ENCODE measurements around the gene STARD3. TPM values are rescaled to one million over a fixed set of nuclear protein-coding genes. Genes with fewer than 3 reads are reported as not detected.
A peak's percentile ranks its signal among the peaks of the same experiment; 100 is the strongest.

The STARD3 gene
- total RNA-seq, 1 experiment from 2014 or later = 42.9 TPM

DNA sequence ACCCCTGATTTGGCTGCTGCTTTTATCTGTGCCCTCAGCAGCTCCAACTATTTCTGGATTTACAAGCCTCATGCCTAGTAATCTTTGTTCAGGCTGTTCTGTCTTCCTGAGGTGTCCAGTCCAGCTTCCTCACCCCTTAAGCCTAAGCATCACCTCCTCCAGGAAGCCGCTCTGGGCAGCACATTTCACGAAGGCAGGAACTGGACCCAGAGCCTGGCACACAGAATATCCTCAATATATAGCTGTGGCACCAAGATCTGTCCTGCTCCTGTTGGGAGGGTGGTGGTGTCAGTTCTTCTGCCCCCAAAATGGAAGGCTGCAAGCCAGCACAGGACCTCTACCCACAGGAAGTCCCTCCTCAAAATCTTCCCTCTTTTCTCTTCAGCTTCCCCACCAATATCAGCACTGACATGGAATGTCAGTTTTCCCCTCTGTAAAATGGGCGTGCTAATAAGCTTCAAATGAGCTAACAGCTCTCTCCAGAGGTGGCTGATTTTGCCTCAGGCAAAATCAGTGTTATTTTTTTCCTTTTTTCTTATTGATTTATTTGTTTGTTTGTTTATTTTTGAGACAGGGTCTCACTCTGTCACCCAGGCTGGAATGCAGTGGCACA lies 22.3 kb upstream of the STARD3 start:
- Histone ChIP-seq H3K9ac (ENCODE audit: low read length) (no peak overlapping the region), H3K27me3 (ENCODE audit: low read length) (0 out of 2 replicates have a peak, but pooled peaks cover 4% of the 10 kb centered on the region), H3K9me2 (replicated peaks; ENCODE audit: insufficient read depth, low read length) (no peaks in the 10 kb centered on the region), H3K4me1 (ENCODE audit: low read length) (peaks cover 29% of the 10 kb centered on the region), H3K4me3 (ENCODE audit: low read length) (no peak overlapping the region), H3K79me2 (ENCODE audit: low read length) (no peaks in the 10 kb centered on the region), H3K36me3 (ENCODE audit: insufficient read depth, low read length) (no peaks in the 10 kb centered on the region), H4K20me1 (ENCODE audit: insufficient read depth, low read depth, low read length) (no peaks in the 10 kb centered on the region), H3K4me2 (ENCODE audit: low read depth, low read length, poor library complexity, severe bottlenecking) (no peak overlapping the region), H2AFZ (ENCODE audit: low read length) (no peak overlapping the region), H3K27ac (ENCODE audit: low read length) (no peak overlapping the region), H3K9me3 (ENCODE audit: low read length) (no peaks in the 10 kb centered on the region)
- no peak for DNase-seq

DNA sequence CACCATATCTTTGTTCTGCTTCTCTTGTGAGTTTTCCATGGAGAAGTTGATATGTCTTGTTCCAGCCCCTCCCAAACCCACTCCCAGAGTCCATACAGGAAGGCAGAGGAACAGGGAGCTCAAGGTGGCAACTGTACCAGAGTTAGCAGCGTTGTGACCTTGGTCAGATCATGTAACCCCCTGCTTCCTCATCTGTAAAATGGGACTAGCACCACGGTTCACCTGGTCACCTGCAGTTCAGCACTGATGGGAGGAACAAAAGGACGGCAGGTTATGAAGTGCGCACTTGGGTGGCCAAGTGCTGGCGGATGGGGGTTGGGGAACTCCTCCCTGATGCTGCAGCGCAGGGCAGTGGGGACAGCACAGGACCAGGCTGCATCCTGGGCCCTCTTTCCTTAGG lies 21.5 kb upstream of the STARD3 start:
- no peak for DNase-seq
- no peak overlapping the region for H3K27ac ChIP-seq (ENCODE audit: low read length)
- peaks cover 29% of the 10 kb centered on the region for H3K4me1 ChIP-seq (ENCODE audit: low read length)
- no peak overlapping the region for H3K9ac ChIP-seq (ENCODE audit: low read length)
- H2AFZ ChIP-seq (ENCODE audit: low read length) = no peak overlapping the region
- H3K9me2 ChIP-seq (replicated peaks; ENCODE audit: insufficient read depth, low read length) = no peaks in the 10 kb centered on the region
- no peak overlapping the region for H3K4me2 ChIP-seq (ENCODE audit: low read depth, low read length, poor library complexity, severe bottlenecking)
- no peak overlapping the region for H3K4me3 ChIP-seq (ENCODE audit: low read length)
- H4K20me1 ChIP-seq (ENCODE audit: insufficient read depth, low read depth, low read length) = no peaks in the 10 kb centered on the region
- H3K79me2 ChIP-seq (ENCODE audit: low read length) = no peaks in the 10 kb centered on the region
- no peaks in the 10 kb centered on the region for H3K9me3 ChIP-seq (ENCODE audit: low read length)
- 0 out of 2 replicates have a peak, but pooled peaks cover 4% of the 10 kb centered on the region for H3K27me3 ChIP-seq (ENCODE audit: low read length)
- H3K36me3 ChIP-seq (ENCODE audit: insufficient read depth, low read length) = no peaks in the 10 kb centered on the region

DNA sequence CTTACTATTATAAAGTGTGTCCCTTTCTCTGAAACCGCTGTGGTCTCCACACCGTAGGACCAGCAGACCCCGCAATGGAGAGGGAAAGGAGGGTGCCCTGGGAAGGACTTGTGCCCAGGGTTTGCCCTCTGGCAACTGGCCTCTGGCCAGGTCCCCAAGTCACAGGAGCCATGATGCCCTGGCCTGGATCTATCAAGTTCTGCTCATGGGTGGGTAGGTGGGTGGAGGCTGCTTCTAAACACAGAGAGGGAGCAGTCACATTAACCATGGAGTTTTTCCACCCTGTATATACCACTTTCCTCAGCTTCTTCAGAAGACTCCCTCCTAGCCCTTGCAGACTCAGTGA lies 19.9 kb upstream of the STARD3 start:
- Histone ChIP-seq H3K4me1 (ENCODE audit: low read length) (peaks cover 30% of the 10 kb centered on the region), H2AFZ (ENCODE audit: low read length) (no peak overlapping the region), H3K27me3 (ENCODE audit: low read length) (0 out of 2 replicates have a peak, but pooled peaks cover 4% of the 10 kb centered on the region), H3K27ac (ENCODE audit: low read length) (no peak overlapping the region), H3K9ac (ENCODE audit: low read length) (peak overlapping the region; percentile 72; the same call in 1 of the 2 replicates), H3K9me3 (ENCODE audit: low read length) (no peaks in the 10 kb centered on the region), H4K20me1 (ENCODE audit: insufficient read depth, low read depth, low read length) (no peaks in the 10 kb centered on the region), H3K9me2 (replicated peaks; ENCODE audit: insufficient read depth, low read length) (no peaks in the 10 kb centered on the region), H3K36me3 (ENCODE audit: insufficient read depth, low read length) (no peaks in the 10 kb centered on the region), H3K4me3 (ENCODE audit: low read length) (peak overlapping the region; percentile 73; the same call in 1 of the 2 replicates), H3K79me2 (ENCODE audit: low read length) (no peaks in the 10 kb centered on the region), H3K4me2 (ENCODE audit: low read depth, low read length, poor library complexity, severe bottlenecking) (peak overlapping the region; percentile 99)
- no peak for DNase-seq

DNA sequence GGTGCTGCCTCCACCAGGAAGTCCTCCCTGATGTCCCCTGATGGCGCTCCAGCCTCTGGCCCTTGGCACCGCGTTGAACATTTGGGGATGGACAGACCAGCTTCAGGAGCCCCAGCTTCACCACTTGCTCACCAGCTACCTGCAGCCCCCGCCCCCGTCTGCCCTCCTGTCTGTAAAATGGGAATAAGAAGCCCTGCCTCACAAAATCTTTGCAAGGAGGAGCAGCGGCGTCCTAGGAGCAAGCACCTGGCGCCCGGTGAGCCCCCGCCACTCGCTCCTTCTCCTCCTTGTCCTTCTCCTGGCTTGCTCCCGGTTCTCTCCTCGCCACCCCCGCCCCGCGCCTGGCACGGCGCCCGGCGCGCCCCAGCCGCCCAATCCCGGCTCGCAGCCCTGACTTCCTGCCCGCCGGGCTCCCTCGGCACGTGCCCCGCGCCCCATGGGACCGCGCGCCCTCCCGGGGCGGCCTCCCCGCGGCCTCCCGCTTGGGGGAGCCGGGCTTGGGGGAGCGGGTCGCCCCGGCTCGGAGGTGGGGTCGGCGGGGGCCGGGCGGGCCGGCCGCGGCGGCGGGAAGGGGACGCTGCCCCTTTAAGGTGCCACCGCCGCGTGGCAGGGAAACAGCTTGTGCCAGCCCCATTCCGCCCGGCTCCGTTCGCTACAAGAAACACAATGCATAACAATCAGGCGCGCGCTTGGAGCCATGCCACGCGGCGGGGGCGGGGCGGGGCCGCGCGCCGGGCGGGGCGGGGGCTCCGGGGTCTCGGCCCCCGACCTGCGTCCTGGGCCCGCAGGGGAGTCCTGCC lies 19.3 kb upstream of the STARD3 start:
- Histone ChIP-seq H2AFZ (ENCODE audit: low read length) (0 out of 2 replicates have a peak overlapping the region, but pooled peaks have one; percentile 58), H3K4me3 (ENCODE audit: low read length) (peak overlapping the region; percentile 73), H3K4me1 (ENCODE audit: low read length) (peaks cover 36% of the 10 kb centered on the region), H3K9me3 (ENCODE audit: low read length) (no peaks in the 10 kb centered on the region), H3K27me3 (ENCODE audit: low read length) (0 out of 2 replicates have a peak, but pooled peaks cover 4% of the 10 kb centered on the region), H4K20me1 (ENCODE audit: insufficient read depth, low read depth, low read length) (no peaks in the 10 kb centered on the region), H3K27ac (ENCODE audit: low read length) (no peak overlapping the region), H3K4me2 (ENCODE audit: low read depth, low read length, poor library complexity, severe bottlenecking) (peak overlapping the region; percentile 99), H3K9me2 (replicated peaks; ENCODE audit: insufficient read depth, low read length) (no peaks in the 10 kb centered on the region), H3K9ac (ENCODE audit: low read length) (peak overlapping the region; percentile 72), H3K36me3 (ENCODE audit: insufficient read depth, low read length) (no peaks in the 10 kb centered on the region), H3K79me2 (ENCODE audit: low read length) (no peaks in the 10 kb centered on the region)
- DNase-seq = peak; percentile 82

DNA sequence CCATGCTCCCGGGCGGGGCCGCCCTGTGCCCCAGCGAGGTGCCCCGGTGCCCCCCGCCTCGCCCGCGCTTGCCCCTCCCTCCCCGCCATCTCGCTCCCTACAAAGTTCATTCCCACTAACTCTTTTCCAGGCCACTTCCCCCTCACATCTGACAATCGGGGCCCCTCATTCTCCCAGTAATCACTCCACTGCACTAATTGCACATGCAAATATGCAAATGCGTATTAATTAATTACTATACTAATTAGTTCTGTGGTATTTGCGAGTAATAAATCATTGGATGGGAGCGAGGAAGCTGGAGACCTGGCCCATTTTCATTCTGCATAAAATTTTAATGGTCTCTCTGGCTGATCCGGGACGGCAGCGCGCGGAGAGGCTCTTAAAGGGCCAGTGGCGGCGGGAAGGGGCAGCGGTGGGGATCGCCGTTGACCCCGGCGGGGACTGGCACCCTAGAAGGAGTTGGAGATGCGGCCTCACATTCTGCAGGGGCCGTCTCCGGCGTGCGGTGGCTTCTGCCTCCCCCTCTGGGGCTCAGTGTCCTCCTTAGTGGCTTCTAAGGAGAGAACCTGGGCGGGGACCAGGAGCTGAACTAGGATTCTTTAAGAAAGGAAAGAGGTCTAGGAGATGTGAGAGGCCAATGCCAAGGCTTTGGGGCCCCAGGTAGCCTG lies 18.6 kb upstream of the STARD3 start:
- Histone ChIP-seq H3K4me3 (ENCODE audit: low read length) (peak overlapping the region; percentile 73), H3K9ac (ENCODE audit: low read length) (peak overlapping the region; percentile 72)
- DNase-seq = peak; percentile 79

DNA sequence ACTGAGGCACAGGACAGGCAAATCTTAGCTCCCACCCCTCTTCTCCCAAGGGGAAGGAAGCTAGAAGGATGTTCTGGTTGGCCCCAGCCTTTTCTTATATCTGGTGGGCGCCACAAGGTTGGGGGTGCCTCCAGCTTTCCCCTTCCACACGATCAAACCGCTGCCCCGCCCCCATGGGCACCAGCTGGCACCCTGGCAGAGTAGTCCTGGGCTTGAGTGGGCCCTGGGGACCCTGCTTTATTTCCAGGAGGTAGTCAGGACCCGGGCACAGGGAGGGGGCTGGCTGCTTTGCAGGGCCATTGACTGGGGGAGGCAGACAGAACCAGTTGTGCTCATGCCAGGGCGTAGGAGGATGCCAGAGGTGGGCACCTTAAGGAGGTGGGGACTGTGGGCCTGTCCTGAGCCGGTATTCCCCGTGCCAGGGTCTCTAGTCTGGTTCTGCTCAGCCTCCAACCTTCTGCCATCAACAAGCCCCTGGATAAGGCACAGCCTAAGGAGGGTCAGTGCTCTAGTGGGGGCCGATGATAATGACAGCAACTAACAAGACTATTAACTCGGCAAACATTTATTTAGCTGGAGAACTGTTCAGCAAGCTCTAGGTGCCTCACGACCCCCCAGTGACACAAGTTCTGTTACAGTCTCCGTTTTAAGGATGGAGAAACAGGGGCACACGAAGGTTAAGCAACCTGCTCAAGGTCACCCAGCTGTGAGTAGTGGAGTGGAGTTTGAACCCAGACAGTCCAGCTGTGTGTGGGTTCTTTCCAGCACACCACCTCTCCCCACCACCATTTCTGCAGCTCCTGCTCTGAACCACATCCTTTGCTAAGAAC lies 17.8 kb upstream of the STARD3 start:
- H3K27me3 ChIP-seq (ENCODE audit: low read length) = 0 out of 2 replicates have a peak, but pooled peaks cover 4% of the 10 kb centered on the region
- H3K4me1 ChIP-seq (ENCODE audit: low read length) = peaks cover 44% of the 10 kb centered on the region
- no peaks in the 10 kb centered on the region for H3K79me2 ChIP-seq (ENCODE audit: low read length)
- H2AFZ ChIP-seq (ENCODE audit: low read length) = peak overlapping the region; percentile 93
- H3K36me3 ChIP-seq (ENCODE audit: insufficient read depth, low read length) = no peaks in the 10 kb centered on the region
- H3K4me3 ChIP-seq (ENCODE audit: low read length) = peak overlapping the region; percentile 73; the same call in 1 of the 2 replicates
- DNase-seq = no peak
- H4K20me1 ChIP-seq (ENCODE audit: insufficient read depth, low read depth, low read length) = no peaks in the 10 kb centered on the region
- H3K9me2 ChIP-seq (replicated peaks; ENCODE audit: insufficient read depth, low read length) = no peaks in the 10 kb centered on the region
- no peaks in the 10 kb centered on the region for H3K9me3 ChIP-seq (ENCODE audit: low read length)
- peak overlapping the region; percentile 99 for H3K4me2 ChIP-seq (ENCODE audit: low read depth, low read length, poor library complexity, severe bottlenecking)
- H3K27ac ChIP-seq (ENCODE audit: low read length) = no peak overlapping the region
- peak overlapping the region; percentile 72 for H3K9ac ChIP-seq (ENCODE audit: low read length)

More for the DNA sequence above, 18.6 kb upstream of the STARD3 start:
- Histone ChIP-seq H3K9me3 (ENCODE audit: low read length) (no peaks in the 10 kb centered on the region), H3K4me1 (ENCODE audit: low read length) (peaks cover 42% of the 10 kb centered on the region), H3K79me2 (ENCODE audit: low read length) (no peaks in the 10 kb centered on the region), H3K4me2 (ENCODE audit: low read depth, low read length, poor library complexity, severe bottlenecking) (peak overlapping the region; percentile 99), H3K27ac (ENCODE audit: low read length) (no peak overlapping the region), H2AFZ (ENCODE audit: low read length) (peak overlapping the region; percentile 93), H3K27me3 (ENCODE audit: low read length) (0 out of 2 replicates have a peak, but pooled peaks cover 4% of the 10 kb centered on the region), H3K36me3 (ENCODE audit: insufficient read depth, low read length) (no peaks in the 10 kb centered on the region), H3K9me2 (replicated peaks; ENCODE audit: insufficient read depth, low read length) (no peaks in the 10 kb centered on the region), H4K20me1 (ENCODE audit: insufficient read depth, low read depth, low read length) (no peaks in the 10 kb centered on the region)

DNA sequence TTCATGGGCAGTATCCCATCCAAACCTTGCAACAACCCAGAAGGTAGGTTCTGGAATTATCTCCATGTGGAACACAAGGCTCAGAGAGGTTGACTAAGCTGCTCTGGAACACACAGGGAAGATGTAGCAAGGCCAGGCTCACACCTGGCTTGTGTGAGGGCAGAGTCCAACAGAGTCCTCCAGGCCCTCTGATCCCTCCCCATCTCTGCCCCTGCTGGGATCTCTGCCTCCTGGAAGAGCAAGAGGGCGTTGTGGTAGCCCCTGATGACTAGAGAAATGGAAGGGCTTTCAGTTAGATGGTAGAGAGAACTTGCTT lies 17.2 kb upstream of the STARD3 start:
- Histone ChIP-seq H3K4me2 (ENCODE audit: low read depth, low read length, poor library complexity, severe bottlenecking) (no peak overlapping the region), H3K36me3 (ENCODE audit: insufficient read depth, low read length) (no peaks in the 10 kb centered on the region), H4K20me1 (ENCODE audit: insufficient read depth, low read depth, low read length) (no peaks in the 10 kb centered on the region), H3K27me3 (ENCODE audit: low read length) (0 out of 2 replicates have a peak, but pooled peaks cover 4% of the 10 kb centered on the region), H3K9me3 (ENCODE audit: low read length) (no peaks in the 10 kb centered on the region), H2AFZ (ENCODE audit: low read length) (no peak overlapping the region), H3K4me3 (ENCODE audit: low read length) (no peak overlapping the region), H3K4me1 (ENCODE audit: low read length) (peaks cover 44% of the 10 kb centered on the region), H3K27ac (ENCODE audit: low read length) (no peak overlapping the region), H3K9me2 (replicated peaks; ENCODE audit: insufficient read depth, low read length) (no peaks in the 10 kb centered on the region), H3K79me2 (ENCODE audit: low read length) (no peaks in the 10 kb centered on the region), H3K9ac (ENCODE audit: low read length) (no peak overlapping the region)
- DNase-seq = no peak
